Thymus (tissue), 14 donors: Measurements from ENCODE around the gene IL4I1. TPM values are rescaled to one million over a fixed set of nuclear protein-coding genes. Genes with fewer than 3 reads are reported as not detected.
A peak's percentile ranks its signal among the peaks of the same experiment; 100 is the strongest.
"Not testable (repeated sequence)": the region's sequence is repeated elsewhere in the genome, so short reads cannot be mapped to it uniquely, and the experiment has no call there.

Experiments
- DNase-seq, 9 donors: peaks; one replicate each; pipeline ENCODE4 v3.0.0-alpha.2; 2013; ENCODE audit warnings: low spot score in 9 of 9, low read depth in 6 of 9, missing footprints in 1 of 9
- H3K27ac ChIP-seq, 2 donors: one replicate each; pipeline ENCODE4 v1.5.1; 2013; ENCODE audit warnings: control low read depth in 1 of 2, low read depth in 1 of 2, low read length in 1 of 2, mild to moderate bottlenecking in 1 of 2, moderate library complexity in 1 of 2
- H3K27me3 ChIP-seq, 2 donors: one replicate each; pipeline ENCODE4 v1.5.1; 2013; ENCODE audit warnings: low read length in 1 of 2; ENCODE audit not compliant: control insufficient read depth in 2 of 2, insufficient read depth in 1 of 2
- H3K36me3 ChIP-seq, 2 donors: one replicate each; pipeline ENCODE4 v1.5.1; 2013; ENCODE audit warnings: low read length in 1 of 2, mild to moderate bottlenecking in 1 of 2, moderate library complexity in 1 of 2; ENCODE audit not compliant: control insufficient read depth in 2 of 2, insufficient read depth in 2 of 2
- H3K4me1 ChIP-seq, 2 donors: one replicate each; pipeline ENCODE4 v1.5.1; 2013; ENCODE audit warnings: low read length in 2 of 2; ENCODE audit not compliant: control insufficient read depth in 2 of 2, insufficient read depth in 2 of 2
- H3K4me3 ChIP-seq, 2 donors: one replicate each; pipeline ENCODE4 v1.5.1; 2013; ENCODE audit warnings: low read length in 2 of 2, control low read depth in 1 of 2, mild to moderate bottlenecking in 1 of 2
- H3K9me3 ChIP-seq, 2 donors: one replicate each; pipeline ENCODE4 v1.5.1; 2013; ENCODE audit warnings: low read length in 1 of 2, mild to moderate bottlenecking in 1 of 2; ENCODE audit not compliant: control insufficient read depth in 2 of 2, insufficient read depth in 1 of 2
- WGBS: extraction: QIAGEN DNeasy Blood & Tissue Kit; methylation state at CpG from one replicate; pipeline ENCODE4 v1.1.7; 2013; 5-methylcytosine and 5-hydroxymethylcytosine counted together
- long read RNA-seq, 10 donors: transcript quantifications; one replicate each; lab custom pipeline, GENCODE V29; 2026
- polyA plus RNA-seq: library from polyadenylated mRNA; stranded (reverse); fragments of 200-250 nt; gene quantifications from one replicate; pipeline ENCODE4 v1.2.3, GENCODE V29; 2013
- total RNA-seq: library from RNA; stranded (reverse); fragments of 120-200 nt; gene quantifications from one replicate; pipeline ENCODE4 v1.2.4, GENCODE V29; 2013
- donor health status: healthy.

IL4I1 gene, protein sequence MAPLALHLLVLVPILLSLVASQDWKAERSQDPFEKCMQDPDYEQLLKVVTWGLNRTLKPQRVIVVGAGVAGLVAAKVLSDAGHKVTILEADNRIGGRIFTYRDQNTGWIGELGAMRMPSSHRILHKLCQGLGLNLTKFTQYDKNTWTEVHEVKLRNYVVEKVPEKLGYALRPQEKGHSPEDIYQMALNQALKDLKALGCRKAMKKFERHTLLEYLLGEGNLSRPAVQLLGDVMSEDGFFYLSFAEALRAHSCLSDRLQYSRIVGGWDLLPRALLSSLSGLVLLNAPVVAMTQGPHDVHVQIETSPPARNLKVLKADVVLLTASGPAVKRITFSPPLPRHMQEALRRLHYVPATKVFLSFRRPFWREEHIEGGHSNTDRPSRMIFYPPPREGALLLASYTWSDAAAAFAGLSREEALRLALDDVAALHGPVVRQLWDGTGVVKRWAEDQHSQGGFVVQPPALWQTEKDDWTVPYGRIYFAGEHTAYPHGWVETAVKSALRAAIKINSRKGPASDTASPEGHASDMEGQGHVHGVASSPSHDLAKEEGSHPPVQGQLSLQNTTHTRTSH
- total RNA-seq (8.6 TPM), polyA plus RNA-seq (11.5 TPM)
- long read RNA-seq, donor 1: 0 reads
- long read RNA-seq, donor 2, transcript IL4I1-202 (8 exons, 1,863 nt): major isoform, 5 of 133 reads
- long read RNA-seq, donor 2, partial matches to known transcripts: 120 of 133 reads
- long read RNA-seq, donor 2, other reads (novel, unspliced or antisense): 8 of 133 reads
- long read RNA-seq, donor 3, partial matches to known transcripts: 0 of 3 reads
- long read RNA-seq, donor 3, other reads (novel, unspliced or antisense): 0 of 3 reads
- long read RNA-seq, donor 4, partial matches to known transcripts: 0 of 4 reads
- long read RNA-seq, donor 4, other reads (novel, unspliced or antisense): 0 of 4 reads
- long read RNA-seq, donor 5, transcript IL4I1-202 (8 exons, 1,863 nt): major isoform, 15 of 15 reads
- long read RNA-seq, donor 5, partial matches to known transcripts: 0 of 15 reads
- long read RNA-seq, donor 5, other reads (novel, unspliced or antisense): 0 of 15 reads
- long read RNA-seq, donor 6, partial matches to known transcripts: 0 of 3 reads
- long read RNA-seq, donor 6, other reads (novel, unspliced or antisense): 0 of 3 reads
- long read RNA-seq, donor 7, transcript IL4I1-202 (8 exons, 1,863 nt): major isoform, 6 of 6 reads
- long read RNA-seq, donor 7, partial matches to known transcripts: 0 of 6 reads
- long read RNA-seq, donor 7, other reads (novel, unspliced or antisense): 0 of 6 reads
- long read RNA-seq, donor 8, partial matches to known transcripts: 0 of 3 reads
- long read RNA-seq, donor 8, other reads (novel, unspliced or antisense): 0 of 3 reads
- long read RNA-seq, donor 9, partial matches to known transcripts: 0 of 2 reads
- long read RNA-seq, donor 9, other reads (novel, unspliced or antisense): 0 of 2 reads
- long read RNA-seq, donor 10, partial matches to known transcripts: 0 of 3 reads
- long read RNA-seq, donor 10, other reads (novel, unspliced or antisense): 0 of 3 reads

DNA sequence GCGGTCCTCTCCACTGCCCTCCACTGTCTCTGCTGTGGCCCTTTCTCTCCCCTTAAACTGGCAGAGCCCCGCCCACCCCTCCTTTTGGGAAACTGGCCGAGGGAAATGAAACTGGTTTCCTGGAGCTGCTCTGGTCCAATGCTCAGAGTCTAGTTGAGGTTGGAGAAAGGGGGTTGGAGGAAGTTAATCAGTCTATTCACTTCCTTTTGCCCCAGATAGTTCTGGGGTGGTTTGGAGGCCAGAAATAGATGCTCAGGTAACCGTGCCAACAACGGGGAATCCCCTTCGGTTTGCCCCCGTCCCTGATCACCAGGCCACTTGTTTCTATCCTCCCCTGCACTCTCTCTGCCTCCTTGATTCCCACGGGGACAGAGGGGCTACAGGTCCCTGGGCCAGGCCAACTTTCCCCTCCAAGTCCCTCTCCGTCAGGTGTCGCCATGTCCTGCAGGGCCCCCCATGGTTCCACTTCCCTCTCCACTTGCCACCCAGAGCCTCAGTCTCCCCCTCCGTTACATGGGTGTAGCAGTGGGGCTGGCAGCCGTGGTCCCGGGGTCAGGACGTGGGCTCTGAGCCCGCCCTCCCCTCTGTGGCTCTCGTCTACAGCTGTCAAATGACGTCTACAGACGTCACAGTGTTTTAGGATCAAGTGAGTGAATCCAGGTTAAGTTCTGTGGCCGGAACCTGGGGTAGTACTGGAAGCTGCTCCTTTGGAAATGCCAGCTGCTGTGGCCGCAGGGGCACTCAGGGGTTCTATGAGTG lies at the start of gene IL4I1:
TSS of gene IL4I1 (minus strand) at position 25 of the 759 bp plus-strand sequence. CDS start 727 bp downstream, outside the sequence.
- peaks cover 6 to 12% of the 10 kb centered on the region in 2 donors for H3K4me1 ChIP-seq
- no peak within 1 kb of the TSS for H3K4me3 ChIP-seq
- DNase-seq: peak in 2 of 9 donors; percentile 8 to 56
- peaks cover 0 to 35% of the 10 kb centered on the region in 2 donors for H3K27me3 ChIP-seq
- H3K9me3 ChIP-seq: no peaks in the 10 kb centered on the region
- WGBS: 3% methylated on average over 20 of the region's 20 CpGs
- H3K36me3 ChIP-seq: no peaks in the 10 kb centered on the region
- H3K27ac ChIP-seq: peak within 1 kb of the TSS in 1 of 2 donors; percentile 20

DNA sequence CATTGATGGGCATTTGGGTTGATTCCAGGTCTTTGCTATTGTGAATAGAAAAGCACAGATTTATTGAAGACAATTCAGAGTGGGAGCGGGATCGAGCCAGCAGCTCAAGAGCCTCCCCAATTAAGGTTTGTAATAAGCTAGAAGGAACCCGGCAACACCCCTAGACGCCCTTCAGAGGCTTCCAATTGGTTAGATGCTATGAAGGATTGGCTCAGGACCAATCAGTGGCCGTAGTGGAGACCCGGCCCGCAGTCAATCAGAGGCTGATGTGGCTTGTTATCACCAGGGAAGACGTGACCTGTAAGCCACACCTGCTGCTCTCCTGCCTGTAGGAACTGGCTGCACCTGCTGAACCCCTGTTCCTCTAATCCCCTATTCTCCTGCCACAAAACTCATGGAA lies 49.7 kb upstream of the IL4I1 start:
- Histone ChIP-seq H3K9me3 (no peaks in the 10 kb centered on the region), H3K27ac (no peak overlapping the region), H3K4me1 (no peaks in the 10 kb centered on the region), H3K4me3 (no peak overlapping the region), H3K36me3 (no peaks in the 10 kb centered on the region), H3K27me3 (peaks cover 0 to 5% of the 10 kb centered on the region in 2 donors)
- WGBS: 91% methylated on average over 8 of the region's 8 CpGs
- DNase-seq: no peak

GRCh38 chr19:49944567-49944966 lies 47.9 kb upstream of the IL4I1 start:
- not testable (repeated sequence) for H3K27me3 ChIP-seq, DNase-seq, H3K4me1 ChIP-seq, H3K27ac ChIP-seq, H3K9me3 ChIP-seq, H3K36me3 ChIP-seq, H3K4me3 ChIP-seq
- 77% methylated on average over 5 of the region's 5 CpGs for WGBS

- Histone ChIP-seq H3K4me1 (peaks cover 0 to 8% of the 10 kb centered on the region in 2 donors), H3K27me3 (peaks cover 3 to 10% of the 10 kb centered on the region in 2 donors), H3K4me3 (no peak overlapping the region), H3K9me3 (no peaks in the 10 kb centered on the region), H3K36me3 (no peaks in the 10 kb centered on the region), H3K27ac (no peak overlapping the region)
- peak in 1 of 9 donors; percentile 22 for DNase-seq
- 93% methylated on average over 5 of the region's 5 CpGs for WGBS
These were observed 43.8 kb upstream of the IL4I1 start for GRCh38 chr19:49940482-49940791.

- Histone ChIP-seq H3K9me3 (no peaks in the 10 kb centered on the region), H3K27me3 (peaks cover 3 to 10% of the 10 kb centered on the region in 2 donors), H3K27ac (no peak overlapping the region), H3K36me3 (no peaks in the 10 kb centered on the region), H3K4me1 (peaks cover 0 to 8% of the 10 kb centered on the region in 2 donors), H3K4me3 (no peak overlapping the region)
- WGBS: 86% methylated on average over 7 of the region's 7 CpGs
- DNase-seq: no peak
These were observed 43.2 kb upstream of the IL4I1 start for GRCh38 chr19:49939721-49940481.

DNA sequence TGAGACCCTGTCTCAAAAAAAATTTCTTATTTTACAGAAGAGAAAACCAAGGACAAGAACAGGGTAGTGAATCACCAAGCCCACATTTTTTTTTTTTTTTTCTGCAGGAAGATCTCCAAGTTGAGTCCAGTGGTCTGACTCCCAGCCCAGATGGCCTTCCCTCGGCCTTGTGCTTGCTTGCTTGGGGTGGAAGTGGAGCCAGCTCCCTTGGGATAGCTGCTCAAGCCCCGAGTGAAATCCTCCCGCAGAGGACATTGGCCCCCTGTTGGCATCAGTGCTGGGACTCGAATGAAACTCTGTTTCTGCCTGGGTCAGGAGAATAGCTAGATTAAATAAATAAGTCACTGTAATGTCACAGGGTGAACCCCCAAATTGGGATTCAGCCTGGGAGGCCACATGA lies 42.0 kb upstream of the IL4I1 start:
- WGBS: 98% methylated on average over 4 of the region's 4 CpGs
- Histone ChIP-seq H3K27me3 (peaks cover 3 to 10% of the 10 kb centered on the region in 2 donors), H3K9me3 (no peaks in the 10 kb centered on the region), H3K27ac (no peak overlapping the region), H3K4me1 (peaks cover 0 to 11% of the 10 kb centered on the region in 2 donors), H3K4me3 (no peak overlapping the region), H3K36me3 (no peaks in the 10 kb centered on the region)
- no peak for DNase-seq

- H3K4me3 ChIP-seq: no peak overlapping the region
- H3K27me3 ChIP-seq: peaks cover 3 to 10% of the 10 kb centered on the region in 2 donors
- H3K4me1 ChIP-seq: peaks cover 0 to 19% of the 10 kb centered on the region in 2 donors
- peak in 8 of 9 donors; percentile 27 to 72 (median 52) for DNase-seq
- H3K9me3 ChIP-seq: no peaks in the 10 kb centered on the region
- no peaks in the 10 kb centered on the region for H3K36me3 ChIP-seq
- no peak overlapping the region for H3K27ac ChIP-seq
- 24% methylated on average over 35 of the region's 35 CpGs for WGBS
These were observed 41.2 kb upstream of the IL4I1 start for GRCh38 chr19:49937750-49938381.
